HG02763 (cell line): ENCODE measurements around the gene MMS19.

Source experiments
- ATAC-seq: cut with Tn5 transposase; IDR thresholded peaks from one replicate; pipeline ENCODE4 v1.9.1; 2021; ENCODE audit warnings: mild to moderate bottlenecking, moderate library complexity; ENCODE audit not compliant: unreplicated experiment

The MMS19 gene, protein sequence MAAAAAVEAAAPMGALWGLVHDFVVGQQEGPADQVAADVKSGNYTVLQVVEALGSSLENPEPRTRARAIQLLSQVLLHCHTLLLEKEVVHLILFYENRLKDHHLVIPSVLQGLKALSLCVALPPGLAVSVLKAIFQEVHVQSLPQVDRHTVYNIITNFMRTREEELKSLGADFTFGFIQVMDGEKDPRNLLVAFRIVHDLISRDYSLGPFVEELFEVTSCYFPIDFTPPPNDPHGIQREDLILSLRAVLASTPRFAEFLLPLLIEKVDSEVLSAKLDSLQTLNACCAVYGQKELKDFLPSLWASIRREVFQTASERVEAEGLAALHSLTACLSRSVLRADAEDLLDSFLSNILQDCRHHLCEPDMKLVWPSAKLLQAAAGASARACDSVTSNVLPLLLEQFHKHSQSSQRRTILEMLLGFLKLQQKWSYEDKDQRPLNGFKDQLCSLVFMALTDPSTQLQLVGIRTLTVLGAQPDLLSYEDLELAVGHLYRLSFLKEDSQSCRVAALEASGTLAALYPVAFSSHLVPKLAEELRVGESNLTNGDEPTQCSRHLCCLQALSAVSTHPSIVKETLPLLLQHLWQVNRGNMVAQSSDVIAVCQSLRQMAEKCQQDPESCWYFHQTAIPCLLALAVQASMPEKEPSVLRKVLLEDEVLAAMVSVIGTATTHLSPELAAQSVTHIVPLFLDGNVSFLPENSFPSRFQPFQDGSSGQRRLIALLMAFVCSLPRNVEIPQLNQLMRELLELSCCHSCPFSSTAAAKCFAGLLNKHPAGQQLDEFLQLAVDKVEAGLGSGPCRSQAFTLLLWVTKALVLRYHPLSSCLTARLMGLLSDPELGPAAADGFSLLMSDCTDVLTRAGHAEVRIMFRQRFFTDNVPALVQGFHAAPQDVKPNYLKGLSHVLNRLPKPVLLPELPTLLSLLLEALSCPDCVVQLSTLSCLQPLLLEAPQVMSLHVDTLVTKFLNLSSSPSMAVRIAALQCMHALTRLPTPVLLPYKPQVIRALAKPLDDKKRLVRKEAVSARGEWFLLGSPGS

DNA sequence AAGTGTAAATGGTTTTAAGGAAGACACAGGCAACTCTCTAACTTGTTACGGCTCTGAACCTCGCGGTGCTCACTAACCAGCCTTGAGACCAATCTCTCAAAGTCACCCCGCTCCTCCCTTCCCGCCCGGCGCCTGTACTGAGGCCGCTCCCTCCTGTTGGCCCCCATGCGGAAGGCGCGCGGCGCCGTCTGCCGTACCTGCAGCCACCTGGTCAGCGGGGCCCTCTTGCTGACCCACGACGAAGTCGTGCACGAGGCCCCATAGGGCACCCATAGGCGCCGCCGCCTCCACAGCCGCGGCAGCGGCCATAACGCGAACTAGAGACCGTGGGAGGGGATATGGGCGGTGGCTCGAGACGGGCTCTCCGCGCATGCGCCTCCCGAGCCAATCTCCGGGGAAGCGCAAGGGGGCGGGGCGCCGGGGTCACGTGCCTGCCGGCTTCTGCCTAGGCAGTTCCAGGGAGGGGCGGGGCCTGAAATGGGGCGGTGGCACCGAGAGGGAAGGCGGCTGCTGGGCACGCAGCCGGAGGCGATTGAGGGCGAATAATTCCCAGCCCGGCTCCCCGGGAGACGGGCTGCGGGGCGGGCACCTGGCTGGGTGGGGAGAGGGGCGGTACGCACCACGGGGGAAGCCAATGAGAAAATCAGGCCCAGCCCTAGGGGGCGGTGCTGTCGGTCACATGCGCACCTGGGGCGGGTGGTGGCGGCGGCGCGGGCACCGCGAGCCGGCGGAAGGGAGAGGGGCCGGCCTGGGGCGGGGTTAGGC lies at the start of gene MMS19:
Gene MMS19, minus strand, starts transcription at position 347 of the 765 bp plus-strand sequence. Its CDS starts 38 bp downstream, at position 309.
- peak; percentile 91 for ATAC-seq

DNA sequence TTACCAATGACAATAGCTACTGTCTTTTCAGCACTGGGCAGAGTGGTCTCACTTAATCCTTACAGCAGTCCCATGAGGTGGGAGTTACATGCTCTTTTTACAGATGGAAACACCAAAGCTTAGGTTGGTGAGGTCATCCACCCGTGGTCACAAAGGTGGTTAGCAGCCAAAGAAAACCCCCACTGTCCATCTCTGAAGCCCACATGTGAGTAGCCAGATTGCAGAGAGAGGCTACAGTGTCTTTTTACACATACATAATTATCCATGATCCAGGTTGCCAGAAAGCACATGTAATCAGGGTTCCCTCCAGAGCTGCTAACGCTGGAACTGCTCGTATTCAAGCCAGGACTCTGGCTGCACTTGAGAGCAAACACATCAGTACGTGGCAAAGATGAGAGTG lies 49.7 kb upstream of the MMS19 start:
- ATAC-seq: no peak

DNA sequence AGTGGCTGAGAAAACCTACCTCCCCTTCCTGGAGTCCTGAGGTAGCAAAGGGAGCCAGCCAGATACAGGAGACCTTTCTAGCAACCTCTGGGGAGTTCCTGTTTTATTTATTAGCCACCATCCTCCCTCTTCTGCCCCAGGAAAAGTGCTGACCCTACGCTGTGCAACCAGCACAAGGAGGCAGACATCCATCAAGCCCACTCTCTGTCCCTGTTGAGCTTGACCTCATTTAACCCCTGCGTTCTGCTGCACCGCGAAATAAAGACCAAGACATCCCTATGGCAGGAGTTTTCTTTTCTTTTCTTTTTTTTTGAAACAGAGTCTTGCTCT lies 49.0 kb upstream of the MMS19 start:
- ATAC-seq: no peak

DNA sequence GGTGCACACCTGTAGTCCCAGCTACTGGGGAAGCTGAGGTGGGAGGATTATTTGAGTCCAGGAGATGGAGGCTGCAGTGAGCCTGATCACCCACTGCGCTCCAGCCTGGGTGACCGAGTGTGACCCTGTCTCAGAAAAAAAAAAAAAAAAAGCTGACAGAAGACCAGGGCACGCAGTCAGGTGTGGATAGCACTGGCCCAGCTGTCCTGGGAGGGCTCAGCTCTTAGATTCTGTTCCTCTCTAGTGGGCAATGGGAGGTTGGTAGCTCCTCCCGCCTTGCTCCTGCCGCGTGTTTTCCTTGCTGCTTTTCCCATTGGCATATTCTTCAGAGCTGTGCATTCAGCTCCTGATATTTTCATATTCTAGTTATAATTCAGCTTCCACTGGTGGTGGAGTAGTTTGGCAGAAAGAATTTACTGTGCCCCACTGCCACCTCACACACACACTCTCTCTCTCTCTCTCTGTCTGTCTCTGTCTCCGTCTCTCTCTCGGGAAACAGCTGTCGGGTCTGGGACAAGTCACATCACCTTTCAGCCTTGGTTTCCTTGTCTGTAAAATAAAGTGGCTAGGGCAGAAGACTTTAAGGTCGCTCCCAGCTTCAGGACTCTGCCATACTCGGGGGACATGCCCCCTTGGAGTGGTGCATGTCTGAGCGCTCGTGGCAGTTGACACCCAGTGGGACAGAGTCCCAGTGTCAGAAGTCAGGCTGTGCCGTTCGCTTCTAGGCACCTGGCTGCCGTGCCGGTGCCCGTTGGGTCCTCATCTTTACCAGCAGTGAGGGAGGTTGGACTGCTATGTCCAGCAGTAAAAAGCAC lies 48.4 kb upstream of the MMS19 start:
- ATAC-seq: no peak

DNA sequence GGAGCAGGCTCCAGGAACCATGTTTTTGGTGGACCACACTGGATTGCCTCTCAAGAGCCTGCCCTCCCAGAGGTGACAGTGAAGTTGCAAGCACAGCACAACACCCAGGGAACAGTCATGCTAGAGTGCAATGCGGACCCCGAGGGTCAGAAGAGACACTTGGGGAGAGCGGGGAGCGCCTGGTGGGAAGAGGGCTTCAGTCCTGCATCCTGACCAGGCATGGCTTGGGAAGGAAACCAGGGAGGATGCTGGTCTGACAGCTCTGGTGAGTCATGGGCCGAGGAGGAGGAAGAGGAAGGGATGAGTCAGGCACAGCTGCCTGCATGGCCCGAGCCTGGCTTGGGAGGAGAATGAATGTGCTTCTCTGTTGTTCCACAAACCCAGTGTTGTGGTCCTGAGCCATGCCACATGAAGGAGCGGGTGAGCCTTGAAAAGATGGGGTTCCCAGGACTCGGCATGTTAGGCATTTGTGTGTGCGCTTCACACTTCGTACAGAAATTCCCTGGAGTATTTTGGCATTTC lies 44.9 kb upstream of the MMS19 start:
- ATAC-seq: no peak

DNA sequence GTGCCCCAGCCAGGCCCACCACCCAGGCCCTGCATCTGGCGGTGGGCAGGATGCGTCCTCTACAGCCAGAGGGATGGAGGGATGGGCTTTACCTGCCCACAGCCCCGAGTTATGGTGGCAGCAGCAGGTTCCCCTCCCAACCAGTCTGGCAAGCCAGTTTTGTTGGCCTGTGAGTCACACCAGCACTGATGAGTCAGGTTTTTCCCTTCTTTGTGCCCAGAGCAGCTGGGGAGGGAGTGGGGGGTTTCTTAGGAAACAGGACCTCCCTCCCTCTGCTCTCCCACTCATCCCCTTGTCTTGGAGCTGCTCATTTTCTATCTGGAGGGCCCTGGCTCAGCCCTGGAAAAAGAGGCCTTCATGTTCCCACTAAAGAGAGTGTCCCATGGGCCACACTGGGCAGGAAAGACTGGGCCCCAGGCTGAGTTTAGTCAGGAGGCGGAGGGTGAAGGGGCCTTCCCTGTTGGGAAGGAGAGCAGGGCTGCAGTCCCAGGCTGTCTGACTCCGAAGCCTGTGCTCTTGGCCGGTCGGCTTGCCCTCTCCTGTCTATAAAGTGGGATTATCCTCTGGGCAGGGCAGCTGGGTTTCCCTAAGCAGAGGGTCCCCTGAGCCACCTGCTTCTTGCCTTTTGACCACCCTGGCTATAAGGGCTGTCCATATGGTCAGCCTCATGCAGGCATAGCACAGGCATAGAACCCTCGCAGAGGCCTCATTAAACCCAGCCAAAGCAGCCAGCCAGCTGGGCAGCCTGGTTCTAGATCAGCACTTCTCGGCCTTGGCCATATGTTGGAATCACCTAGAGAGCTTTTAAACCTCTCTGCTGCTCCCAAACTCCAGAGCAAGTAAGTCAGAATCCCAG lies 44.2 kb upstream of the MMS19 start:
- ATAC-seq: no peak

DNA sequence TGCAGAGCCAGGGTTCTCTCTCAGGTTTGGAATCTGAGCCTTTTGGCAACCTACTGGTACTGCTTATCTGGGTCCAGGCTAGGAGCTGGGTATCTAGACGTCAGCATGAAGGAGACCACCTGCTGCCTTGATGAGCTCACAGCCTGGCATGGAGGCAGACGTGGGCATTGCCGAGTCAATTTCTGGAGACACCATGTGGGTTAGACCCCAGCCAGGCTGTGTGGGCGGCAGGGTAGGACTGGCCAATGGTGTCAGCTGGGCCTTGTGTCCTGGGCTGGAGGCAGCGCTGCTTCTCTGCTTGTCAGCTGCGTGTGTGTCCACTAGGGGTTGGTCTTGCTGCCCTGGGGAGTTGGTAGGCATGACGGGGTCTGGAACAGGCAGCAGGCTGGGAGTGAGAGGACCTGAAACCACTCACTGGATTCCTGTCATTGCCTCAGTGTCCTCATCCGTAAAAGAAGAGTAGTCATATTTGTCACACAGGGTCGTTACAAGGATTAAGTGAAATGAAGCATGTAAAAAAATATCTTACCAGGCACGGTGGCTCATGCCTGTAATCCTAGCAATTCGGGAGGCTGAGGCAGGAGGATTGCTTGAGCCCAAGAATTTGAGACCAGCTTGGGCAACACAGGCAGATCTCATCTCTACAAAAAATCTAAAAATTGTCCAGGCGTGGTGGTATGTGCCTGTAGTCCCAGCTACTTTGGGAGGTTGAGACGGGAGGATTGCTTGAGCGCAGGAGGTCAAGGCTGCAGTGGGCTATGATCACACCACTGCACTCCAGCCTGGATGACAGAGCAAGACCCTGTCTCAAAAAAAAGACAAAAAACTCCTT lies 42.7 kb upstream of the MMS19 start:
- ATAC-seq: no peak

DNA sequence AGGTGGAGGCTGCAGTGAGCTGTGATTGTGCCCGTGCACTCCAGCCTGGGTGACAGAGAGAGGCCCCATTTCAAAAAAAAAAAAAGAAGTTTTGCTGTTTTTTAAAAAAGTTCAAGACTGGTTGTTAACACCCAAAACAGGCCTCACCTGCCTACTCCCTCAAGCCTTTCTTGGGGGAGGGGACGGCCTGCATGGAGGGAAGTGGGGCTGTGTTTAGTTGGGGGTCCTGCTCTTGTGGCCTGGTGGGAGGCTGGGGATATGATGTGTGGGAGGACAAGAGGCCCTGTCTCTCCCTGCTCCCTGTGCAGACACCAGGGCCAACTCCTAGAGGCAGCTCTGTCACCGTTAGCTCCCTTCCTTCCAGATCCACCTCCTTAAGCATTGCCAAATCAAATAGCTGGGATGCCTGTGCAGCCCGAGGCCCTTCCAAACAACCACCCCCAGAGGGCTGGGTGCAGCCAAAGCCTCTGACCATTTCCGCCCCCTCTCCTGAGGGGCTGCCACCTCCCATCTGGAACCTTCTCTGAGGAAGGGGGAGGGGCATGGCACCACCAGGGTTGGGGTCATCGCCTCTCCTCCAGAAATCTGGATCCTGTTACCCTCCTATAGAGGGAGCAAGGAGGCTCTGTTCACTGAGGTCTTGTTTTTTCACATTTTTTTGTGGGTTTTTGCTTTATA lies 41.4 kb upstream of the MMS19 start:
- no peak for ATAC-seq

DNA sequence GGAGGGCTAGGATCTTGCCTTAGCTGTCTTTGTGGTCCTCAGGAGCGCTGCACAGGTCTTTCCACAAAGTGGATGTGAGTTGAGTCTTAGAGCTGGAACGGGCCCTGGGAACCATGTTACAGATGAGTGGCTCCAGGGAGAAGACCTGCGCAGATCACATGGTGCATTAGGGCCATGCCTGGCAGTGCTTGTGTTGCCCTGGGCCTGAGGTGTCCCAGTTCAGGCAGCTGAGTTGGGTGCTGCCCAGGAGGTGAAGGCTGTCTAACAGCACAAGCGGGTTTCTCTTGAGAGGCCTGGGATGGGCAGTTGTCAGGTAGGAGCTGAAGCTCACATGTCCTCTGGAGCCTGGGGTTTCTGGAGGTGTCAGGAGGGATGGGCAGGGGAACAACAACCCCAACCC lies 40.6 kb upstream of the MMS19 start:
- no peak for ATAC-seq

DNA sequence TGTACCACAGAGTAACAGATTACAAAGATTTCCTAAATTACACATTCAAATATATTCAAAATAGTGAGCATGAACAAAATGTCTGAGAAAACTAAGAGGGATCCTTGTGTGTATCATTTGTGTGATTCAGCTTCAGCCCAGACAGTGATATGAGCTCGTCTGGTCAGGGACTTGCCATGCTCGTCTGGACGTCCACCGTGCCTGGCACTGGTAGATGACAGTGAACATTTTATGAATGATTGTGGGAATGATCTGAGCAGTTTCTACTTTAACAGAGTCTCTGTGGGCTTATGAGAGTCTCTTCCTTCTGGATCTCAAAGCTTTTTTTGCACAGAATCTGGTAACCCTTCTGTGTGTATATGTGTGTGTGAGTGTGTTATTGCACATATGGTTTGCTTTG lies 40.2 kb upstream of the MMS19 start:
- ATAC-seq: no peak

DNA sequence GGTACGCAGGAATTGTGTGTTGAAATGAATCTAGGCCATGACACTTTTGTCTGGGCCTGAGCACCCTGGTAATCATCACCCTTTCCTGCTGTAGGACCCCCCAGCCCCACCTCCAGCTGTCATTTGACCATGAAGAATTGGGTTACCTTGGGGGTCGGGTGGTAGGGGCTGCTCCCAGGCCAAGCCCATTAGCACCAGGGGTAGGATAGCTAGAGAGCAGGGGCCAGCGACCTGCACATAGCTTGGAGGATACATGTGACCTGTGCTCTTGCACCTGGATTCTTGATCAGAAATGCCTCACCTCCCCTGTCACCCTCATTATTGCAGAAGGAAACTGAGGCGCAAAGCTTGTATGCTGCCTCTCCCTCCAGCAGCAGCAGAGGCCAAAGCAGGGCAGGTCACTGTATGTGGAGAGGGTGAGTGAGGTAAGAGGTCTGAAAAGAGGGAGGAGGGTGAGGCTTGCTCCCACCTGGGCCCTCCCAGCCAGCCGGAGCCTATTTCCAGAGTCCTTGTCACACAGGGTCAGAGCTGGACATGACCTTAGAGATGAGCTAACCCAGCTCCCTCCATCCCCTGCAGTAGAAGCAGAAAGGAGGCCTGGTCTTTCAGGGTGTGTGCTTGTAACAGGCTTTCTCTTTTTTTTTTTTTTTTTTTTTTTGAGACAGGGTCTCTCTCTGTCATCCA lies 39.1 kb upstream of the MMS19 start:
- ATAC-seq: no peak

DNA sequence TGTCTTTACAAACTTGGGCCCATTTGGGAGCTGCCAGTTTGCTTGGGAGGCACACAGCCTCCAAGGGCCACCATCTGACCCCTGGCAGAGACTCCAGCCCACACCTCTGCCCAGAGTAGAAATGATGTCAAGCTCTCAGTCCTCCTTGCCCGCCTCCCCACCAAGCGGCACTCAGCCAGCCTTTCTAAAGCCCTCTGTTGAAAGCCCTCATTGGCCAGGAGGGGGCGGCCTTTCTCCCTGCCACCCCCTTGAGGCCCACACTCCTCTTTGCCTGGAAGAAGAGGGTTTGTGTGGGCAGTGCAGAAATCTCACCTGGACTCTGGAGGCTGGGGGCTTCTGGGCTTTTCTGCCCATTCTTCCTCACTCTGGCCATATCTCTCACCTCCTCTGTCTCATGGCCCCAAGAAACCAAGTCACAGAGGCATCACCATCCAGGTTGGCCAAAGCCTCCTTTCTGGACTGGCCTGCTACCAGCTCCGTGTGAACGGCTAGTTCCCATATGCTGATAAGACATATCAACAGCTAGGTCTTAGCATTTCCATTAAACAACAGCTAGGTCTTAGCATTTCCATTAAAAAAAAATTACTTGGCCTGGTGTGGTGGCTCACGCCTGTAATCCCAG lies 36.6 kb upstream of the MMS19 start:
- ATAC-seq: no peak

DNA sequence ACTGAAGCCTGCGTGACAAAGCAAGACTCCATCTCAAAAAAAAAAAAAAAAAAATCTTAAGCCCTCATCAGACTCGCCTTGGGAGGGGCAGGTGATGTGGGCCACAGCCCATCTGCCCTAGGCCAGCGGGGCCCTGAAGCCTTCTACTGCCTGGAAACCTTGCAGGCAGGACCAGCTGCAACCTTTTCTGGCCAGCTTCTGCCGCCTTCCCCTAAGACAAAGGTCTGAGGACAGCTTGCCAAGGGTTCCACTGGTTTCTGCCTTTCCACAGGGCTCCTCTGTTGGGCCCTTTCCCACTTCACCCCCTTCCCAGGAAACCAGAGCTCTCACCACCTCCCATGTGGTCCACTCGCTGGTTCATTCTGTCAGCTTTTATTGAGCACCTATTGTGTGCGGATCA lies 35.7 kb upstream of the MMS19 start:
- ATAC-seq: no peak

DNA sequence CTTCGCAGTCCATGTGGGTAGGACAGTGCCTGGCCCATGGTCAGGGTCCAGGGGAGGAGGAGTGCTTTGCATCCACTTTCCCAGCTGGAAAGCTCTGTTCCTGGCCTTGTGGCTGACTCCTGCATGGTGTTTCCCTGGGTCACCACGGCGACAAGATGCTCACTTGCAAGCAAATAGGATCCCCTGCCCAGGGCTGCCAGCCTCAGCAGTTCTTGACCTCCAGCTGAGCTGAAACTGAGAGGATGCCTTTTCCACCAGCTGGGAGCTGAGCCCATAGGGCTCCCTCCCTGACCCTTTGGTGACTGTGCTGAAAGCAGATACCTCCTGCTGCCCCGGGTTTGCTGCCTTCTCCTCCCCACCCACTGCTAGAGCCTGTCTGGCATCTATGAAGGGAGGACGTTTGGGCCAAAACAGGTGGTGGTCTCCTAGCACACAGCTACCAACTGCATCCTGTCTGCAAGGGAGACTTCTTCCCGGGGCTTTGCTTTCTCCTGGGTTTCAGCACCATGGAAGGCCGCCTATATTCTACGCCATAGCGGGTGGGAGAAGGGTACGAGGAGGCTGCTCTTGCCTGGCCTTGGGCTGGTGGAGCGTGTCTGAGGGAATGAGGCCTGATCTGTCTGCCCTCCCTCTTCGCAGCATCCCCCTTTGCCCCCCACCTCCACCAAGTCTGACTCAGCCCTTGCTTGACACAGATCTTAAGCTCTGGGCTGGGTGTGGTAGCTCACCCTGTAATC lies 34.9 kb upstream of the MMS19 start:
- no peak for ATAC-seq

DNA sequence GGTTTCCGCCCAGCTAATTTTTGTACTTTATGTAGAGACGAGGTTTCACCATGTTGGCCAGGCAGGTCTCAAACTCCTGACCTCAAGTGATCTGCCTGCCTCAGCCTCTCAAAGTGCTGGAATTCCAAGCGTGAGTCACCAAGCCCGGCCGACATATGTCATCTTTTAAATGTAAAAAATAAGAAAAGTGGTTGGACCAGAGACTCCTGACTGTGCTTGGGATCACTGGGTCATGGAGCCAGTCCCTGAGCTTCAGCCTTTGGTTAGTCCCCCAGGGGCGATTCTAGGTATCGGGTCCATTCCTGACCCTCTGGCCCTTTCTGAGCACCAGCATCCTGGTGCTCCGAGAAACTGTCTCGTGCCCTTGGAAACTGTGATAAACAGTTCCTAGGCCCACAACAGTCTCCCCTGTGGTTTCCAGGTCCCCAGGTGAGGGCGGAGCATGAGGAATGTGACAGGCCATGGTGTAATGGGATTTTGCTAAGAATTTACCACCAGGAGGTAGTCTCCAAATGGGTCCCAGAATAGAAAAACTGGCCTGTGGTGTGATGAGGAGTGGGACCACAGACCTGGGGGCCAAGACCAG lies 33.3 kb upstream of the MMS19 start:
- ATAC-seq: no peak
